ENCODE measurements around the gene ATP11B. TPM values are rescaled to one million over a fixed set of nuclear protein-coding genes. Genes with fewer than 3 reads are reported as not detected.

ATP11B gene
- total and polyA plus RNA-seq, 2 experiments from 2014 or later, result 5.8 to 24.7 TPM

DNA sequence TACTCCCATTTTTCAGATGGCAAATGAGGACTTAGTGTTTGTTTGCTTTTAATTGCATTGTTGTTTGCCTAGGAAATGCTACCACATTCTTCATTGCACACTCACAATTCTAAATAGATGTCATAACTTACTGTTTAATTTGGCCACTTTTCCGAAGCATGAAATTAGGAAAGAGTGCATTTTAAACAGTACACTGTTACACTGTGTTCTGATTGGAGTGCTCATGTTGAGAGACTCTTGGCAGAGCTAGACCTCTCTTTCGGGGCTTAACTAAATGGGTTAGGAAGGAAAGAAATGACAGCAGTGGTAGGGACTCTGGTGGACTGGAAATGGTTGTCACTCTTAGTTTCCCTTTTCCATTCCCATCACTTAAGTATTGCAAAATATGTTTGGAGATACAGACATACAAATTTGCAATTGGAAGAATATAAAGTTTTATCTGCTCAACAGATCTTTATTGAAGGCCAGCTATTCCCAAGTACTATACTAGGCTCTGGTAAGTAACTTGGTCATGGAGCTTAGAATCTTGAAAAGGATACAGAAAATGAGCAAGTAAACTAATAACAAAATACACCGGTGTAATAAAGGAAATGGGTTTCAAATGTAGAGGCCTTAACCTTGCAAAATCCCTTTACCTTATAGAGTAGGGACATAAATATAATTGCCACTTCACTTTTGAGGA lies 96.8 kb downstream of the ATP11B start:
- H3K36me3 Mint-ChIP-seq (ENCODE audit: low read depth), result no peaks in the 10 kb centered on the region
- no peaks in the 10 kb centered on the region for H3K4me1 Mint-ChIP-seq

More for the DNA sequence above, 96.8 kb downstream of the ATP11B start:
- no peak overlapping the region for H3K4me2 ChIP-seq
- no peak for TF ChIP-seq STAT1 (IDR thresholded peaks at IDR 0.05; ENCODE audit: unreplicated experiment)
- no peak for TF ChIP-seq ZNF331 (CRISPR knock-in tag; IDR thresholded peaks at IDR 0.05; ENCODE audit: low read depth)
- no peak for TF ChIP-seq EZH2phosphoT487 (IDR thresholded peaks at IDR 0.05; ENCODE audit: unreplicated experiment)
- TF ChIP-seq JUNB (IDR thresholded peaks at IDR 0.05; ENCODE audit: unreplicated experiment), result no peak
- TF ChIP-seq, protein P1, sequence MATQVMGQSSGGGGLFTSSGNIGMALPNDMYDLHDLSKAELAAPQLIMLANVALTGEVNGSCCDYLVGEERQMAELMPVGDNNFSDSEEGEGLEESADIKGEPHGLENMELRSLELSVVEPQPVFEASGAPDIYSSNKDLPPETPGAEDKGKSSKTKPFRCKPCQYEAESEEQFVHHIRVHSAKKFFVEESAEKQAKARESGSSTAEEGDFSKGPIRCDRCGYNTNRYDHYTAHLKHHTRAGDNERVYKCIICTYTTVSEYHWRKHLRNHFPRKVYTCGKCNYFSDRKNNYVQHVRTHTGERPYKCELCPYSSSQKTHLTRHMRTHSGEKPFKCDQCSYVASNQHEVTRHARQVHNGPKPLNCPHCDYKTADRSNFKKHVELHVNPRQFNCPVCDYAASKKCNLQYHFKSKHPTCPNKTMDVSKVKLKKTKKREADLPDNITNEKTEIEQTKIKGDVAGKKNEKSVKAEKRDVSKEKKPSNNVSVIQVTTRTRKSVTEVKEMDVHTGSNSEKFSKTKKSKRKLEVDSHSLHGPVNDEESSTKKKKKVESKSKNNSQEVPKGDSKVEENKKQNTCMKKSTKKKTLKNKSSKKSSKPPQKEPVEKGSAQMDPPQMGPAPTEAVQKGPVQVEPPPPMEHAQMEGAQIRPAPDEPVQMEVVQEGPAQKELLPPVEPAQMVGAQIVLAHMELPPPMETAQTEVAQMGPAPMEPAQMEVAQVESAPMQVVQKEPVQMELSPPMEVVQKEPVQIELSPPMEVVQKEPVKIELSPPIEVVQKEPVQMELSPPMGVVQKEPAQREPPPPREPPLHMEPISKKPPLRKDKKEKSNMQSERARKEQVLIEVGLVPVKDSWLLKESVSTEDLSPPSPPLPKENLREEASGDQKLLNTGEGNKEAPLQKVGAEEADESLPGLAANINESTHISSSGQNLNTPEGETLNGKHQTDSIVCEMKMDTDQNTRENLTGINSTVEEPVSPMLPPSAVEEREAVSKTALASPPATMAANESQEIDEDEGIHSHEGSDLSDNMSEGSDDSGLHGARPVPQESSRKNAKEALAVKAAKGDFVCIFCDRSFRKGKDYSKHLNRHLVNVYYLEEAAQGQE (IDR thresholded peaks at IDR 0.05; ENCODE audit: unreplicated experiment), result no peak
- TF ChIP-seq, protein P2, sequence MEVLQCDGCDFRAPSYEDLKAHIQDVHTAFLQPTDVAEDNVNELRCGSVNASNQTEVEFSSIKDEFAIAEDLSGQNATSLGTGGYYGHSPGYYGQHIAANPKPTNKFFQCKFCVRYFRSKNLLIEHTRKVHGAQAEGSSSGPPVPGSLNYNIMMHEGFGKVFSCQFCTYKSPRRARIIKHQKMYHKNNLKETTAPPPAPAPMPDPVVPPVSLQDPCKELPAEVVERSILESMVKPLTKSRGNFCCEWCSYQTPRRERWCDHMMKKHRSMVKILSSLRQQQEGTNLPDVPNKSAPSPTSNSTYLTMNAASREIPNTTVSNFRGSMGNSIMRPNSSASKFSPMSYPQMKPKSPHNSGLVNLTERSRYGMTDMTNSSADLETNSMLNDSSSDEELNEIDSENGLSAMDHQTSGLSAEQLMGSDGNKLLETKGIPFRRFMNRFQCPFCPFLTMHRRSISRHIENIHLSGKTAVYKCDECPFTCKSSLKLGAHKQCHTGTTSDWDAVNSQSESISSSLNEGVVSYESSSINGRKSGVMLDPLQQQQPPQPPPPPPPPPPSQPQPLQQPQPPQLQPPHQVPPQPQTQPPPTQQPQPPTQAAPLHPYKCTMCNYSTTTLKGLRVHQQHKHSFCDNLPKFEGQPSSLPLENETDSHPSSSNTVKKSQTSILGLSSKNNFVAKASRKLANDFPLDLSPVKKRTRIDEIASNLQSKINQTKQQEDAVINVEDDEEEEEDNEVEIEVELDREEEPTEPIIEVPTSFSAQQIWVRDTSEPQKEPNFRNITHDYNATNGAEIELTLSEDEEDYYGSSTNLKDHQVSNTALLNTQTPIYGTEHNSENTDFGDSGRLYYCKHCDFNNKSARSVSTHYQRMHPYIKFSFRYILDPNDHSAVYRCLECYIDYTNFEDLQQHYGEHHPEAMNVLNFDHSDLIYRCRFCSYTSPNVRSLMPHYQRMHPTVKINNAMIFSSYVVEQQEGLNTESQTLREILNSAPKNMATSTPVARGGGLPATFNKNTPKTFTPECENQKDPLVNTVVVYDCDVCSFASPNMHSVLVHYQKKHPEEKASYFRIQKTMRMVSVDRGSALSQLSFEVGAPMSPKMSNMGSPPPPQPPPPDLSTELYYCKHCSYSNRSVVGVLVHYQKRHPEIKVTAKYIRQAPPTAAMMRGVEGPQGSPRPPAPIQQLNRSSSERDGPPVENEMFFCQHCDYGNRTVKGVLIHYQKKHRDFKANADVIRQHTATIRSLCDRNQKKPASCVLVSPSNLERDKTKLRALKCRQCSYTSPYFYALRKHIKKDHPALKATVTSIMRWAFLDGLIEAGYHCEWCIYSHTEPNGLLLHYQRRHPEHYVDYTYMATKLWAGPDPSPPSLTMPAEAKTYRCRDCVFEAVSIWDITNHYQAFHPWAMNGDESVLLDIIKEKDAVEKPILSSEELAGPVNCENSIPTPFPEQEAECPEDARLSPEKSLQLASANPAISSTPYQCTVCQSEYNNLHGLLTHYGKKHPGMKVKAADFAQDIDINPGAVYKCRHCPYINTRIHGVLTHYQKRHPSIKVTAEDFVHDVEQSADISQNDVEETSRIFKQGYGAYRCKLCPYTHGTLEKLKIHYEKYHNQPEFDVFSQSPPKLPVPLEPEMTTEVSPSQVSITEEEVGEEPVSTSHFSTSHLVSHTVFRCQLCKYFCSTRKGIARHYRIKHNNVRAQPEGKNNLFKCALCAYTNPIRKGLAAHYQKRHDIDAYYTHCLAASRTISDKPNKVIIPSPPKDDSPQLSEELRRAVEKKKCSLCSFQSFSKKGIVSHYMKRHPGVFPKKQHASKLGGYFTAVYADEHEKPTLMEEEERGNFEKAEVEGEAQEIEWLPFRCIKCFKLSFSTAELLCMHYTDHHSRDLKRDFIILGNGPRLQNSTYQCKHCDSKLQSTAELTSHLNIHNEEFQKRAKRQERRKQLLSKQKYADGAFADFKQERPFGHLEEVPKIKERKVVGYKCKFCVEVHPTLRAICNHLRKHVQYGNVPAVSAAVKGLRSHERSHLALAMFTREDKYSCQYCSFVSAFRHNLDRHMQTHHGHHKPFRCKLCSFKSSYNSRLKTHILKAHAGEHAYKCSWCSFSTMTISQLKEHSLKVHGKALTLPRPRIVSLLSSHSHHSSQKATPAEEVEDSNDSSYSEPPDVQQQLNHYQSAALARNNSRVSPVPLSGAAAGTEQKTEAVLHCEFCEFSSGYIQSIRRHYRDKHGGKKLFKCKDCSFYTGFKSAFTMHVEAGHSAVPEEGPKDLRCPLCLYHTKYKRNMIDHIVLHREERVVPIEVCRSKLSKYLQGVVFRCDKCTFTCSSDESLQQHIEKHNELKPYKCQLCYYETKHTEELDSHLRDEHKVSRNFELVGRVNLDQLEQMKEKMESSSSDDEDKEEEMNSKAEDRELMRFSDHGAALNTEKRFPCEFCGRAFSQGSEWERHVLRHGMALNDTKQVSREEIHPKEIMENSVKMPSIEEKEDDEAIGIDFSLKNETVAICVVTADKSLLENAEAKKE (CRISPR knock-in tag; IDR thresholded peaks at IDR 0.05), result no peak
- no peak for TF ChIP-seq CREB1 (CRISPR knock-in tag; IDR thresholded peaks at IDR 0.05; ENCODE audit: low read depth)
- no peak for TF ChIP-seq NANOG (IDR thresholded peaks at IDR 0.05; ENCODE audit: borderline replicate concordance)
- TF ChIP-seq ETS1 (IDR thresholded peaks at IDR 0.05), result no peak
- TF ChIP-seq, protein P3, sequence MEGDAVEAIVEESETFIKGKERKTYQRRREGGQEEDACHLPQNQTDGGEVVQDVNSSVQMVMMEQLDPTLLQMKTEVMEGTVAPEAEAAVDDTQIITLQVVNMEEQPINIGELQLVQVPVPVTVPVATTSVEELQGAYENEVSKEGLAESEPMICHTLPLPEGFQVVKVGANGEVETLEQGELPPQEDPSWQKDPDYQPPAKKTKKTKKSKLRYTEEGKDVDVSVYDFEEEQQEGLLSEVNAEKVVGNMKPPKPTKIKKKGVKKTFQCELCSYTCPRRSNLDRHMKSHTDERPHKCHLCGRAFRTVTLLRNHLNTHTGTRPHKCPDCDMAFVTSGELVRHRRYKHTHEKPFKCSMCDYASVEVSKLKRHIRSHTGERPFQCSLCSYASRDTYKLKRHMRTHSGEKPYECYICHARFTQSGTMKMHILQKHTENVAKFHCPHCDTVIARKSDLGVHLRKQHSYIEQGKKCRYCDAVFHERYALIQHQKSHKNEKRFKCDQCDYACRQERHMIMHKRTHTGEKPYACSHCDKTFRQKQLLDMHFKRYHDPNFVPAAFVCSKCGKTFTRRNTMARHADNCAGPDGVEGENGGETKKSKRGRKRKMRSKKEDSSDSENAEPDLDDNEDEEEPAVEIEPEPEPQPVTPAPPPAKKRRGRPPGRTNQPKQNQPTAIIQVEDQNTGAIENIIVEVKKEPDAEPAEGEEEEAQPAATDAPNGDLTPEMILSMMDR (conservative IDR thresholded peaks at IDR 0.05; ENCODE audit: low read depth in 2 of 2), result no peak
- no peak for TF ChIP-seq ZNF114 (CRISPR knock-in tag; IDR thresholded peaks at IDR 0.05)
- TF ChIP-seq POLR2AphosphoS5 (IDR thresholded peaks at IDR 0.05; ENCODE audit: low read depth), result no peak
- TF ChIP-seq EZH2 (IDR thresholded peaks at IDR 0.05; ENCODE audit: low read depth, unreplicated experiment), result no peak
- no peaks in the 10 kb centered on the region for H3F3A ChIP-seq (replicated peaks; ENCODE audit: low read depth)
- Mint-ChIP-seq H3K27me3 (ENCODE audit: insufficient read depth, low read depth, poor library complexity) (peaks cover 2% of the 10 kb centered on the region), H3K9me3 (no peaks in the 10 kb centered on the region), H3K4me3 (no peak overlapping the region), H3K27ac (no peak overlapping the region)
- no peaks in the 10 kb centered on the region for H3K79me2 ChIP-seq (replicated peaks; ENCODE audit: insufficient read depth)
- no peaks in the 10 kb centered on the region for H3K9me2 ChIP-seq (ENCODE audit: insufficient read depth)
- ATAC-seq (no peak), DNase-seq (ENCODE audit: low spot score) (no peak)
- H3K27ac ChIP-seq (ENCODE audit: low read depth), result no peak overlapping the region
- no peak overlapping the region for H3K4me3 ChIP-seq
- H3K4me1 ChIP-seq (ENCODE audit: insufficient read depth), result no peaks in the 10 kb centered on the region
- H2AFZ ChIP-seq, result no peak overlapping the region
- no peaks in the 10 kb centered on the region for H4K20me1 ChIP-seq (replicated peaks; ENCODE audit: insufficient read depth)
- no peaks in the 10 kb centered on the region for H3K27me3 ChIP-seq (ENCODE audit: insufficient read depth)
- H3K36me3 ChIP-seq (ENCODE audit: insufficient read depth), result no peaks in the 10 kb centered on the region
